ENCODE data around the gene TRANK1.
"Not testable (repeated sequence)": the region's sequence is repeated elsewhere in the genome, so short reads cannot be mapped to it uniquely, and the experiment has no call there.

Gene TRANK1

DNA sequence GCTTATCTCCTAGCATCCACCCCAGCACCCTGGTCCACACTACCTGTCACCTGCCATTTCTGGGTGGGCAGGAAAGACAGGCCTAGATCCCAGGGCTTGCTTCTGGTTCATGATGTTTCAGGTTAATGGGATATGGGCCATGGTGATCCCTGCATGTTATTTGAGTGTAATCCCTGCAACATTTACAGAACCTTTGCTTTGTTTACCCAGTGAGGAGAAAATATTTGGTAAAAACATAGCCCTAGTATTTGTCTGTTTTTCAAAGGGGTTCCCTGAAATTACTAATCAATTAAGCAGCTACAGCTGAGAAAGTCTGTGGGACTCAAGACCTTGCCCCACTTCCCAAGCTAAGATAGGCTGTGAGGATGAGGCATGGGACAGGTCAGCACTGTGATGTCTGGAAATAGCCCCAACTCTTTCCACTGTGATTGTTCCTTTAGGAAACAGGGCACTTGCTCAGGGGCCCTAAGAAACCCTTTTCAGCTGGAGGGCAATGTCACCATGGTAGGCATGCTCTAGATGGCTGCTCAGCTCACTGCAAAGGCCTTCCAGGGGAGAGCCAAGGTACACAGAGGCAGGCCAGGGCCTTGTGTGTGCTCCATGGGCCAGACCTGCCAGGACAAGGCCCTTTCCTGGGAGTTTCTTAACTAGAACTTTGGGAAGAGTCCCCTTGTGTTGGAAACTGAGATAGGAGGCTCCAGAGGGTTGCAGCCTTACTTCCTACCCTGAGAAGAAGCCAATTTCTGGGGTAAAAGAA, 11.1 kb downstream of the TRANK1 start:
- H3K4me3 ChIP-seq (replicated peaks in 1 of 2; ENCODE audit: low read depth in 2 of 2, low read length in 2 of 2): no peak overlapping the region
- TF ChIP-seq, protein P1, sequence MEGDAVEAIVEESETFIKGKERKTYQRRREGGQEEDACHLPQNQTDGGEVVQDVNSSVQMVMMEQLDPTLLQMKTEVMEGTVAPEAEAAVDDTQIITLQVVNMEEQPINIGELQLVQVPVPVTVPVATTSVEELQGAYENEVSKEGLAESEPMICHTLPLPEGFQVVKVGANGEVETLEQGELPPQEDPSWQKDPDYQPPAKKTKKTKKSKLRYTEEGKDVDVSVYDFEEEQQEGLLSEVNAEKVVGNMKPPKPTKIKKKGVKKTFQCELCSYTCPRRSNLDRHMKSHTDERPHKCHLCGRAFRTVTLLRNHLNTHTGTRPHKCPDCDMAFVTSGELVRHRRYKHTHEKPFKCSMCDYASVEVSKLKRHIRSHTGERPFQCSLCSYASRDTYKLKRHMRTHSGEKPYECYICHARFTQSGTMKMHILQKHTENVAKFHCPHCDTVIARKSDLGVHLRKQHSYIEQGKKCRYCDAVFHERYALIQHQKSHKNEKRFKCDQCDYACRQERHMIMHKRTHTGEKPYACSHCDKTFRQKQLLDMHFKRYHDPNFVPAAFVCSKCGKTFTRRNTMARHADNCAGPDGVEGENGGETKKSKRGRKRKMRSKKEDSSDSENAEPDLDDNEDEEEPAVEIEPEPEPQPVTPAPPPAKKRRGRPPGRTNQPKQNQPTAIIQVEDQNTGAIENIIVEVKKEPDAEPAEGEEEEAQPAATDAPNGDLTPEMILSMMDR (IDR thresholded peaks at IDR 0.05; ENCODE audit: low read depth, low read length): no peak
- DNase-seq (ENCODE audit: low read depth in 2 of 2): no peak

DNA sequence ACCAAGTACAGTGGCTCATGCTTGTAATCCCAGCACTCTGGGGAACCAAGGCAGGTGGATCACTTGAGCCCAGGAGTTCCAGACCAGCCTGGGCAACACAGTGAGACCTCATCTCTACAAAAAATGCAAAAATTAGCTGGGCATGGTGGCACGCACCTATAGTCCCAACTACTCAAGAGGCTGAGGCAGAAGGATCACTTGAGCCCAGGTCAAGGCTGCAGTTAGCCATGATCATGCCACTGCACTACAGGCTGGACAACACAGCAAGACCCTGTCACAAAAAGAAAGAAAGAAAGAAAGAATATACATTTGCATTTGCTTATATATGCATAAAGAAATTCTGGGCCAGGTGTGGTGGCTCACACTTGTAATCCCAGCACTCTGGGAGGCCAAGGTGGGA, 13.4 kb downstream of the TRANK1 start:
- H3K4me3 ChIP-seq (replicated peaks in 1 of 2; ENCODE audit: low read depth in 2 of 2, low read length in 2 of 2): not testable (repeated sequence)

DNA sequence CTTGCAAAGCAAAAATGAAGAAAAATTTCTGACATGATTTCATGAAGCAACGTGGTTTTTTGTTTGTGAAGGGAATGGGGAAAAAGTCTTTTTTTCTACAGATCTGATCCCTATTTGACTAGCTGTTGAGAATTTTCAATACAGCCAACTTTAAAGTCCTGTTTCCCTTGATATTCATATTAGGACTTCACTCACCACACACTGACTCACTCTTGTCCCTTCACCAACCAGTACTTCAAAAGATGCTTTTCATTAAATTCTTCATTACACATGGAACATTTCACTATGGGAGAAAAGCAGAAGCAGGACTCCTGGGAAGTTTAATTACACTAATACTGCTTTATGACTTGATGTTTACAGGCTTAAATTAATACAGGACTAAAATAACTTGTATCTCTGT, 16.6 kb downstream of the TRANK1 start:
- no peak overlapping the region for H3K4me3 ChIP-seq (replicated peaks in 1 of 2; ENCODE audit: low read depth in 2 of 2, low read length in 2 of 2)
- TF ChIP-seq, protein P1 (IDR thresholded peaks at IDR 0.05; ENCODE audit: low read depth, low read length): no peak
- DNase-seq (ENCODE audit: low read depth in 2 of 2): no peak

More for the DNA sequence above, 13.4 kb downstream of the TRANK1 start:
- not testable (repeated sequence) for DNase-seq (ENCODE audit: low read depth in 2 of 2)

DNA sequence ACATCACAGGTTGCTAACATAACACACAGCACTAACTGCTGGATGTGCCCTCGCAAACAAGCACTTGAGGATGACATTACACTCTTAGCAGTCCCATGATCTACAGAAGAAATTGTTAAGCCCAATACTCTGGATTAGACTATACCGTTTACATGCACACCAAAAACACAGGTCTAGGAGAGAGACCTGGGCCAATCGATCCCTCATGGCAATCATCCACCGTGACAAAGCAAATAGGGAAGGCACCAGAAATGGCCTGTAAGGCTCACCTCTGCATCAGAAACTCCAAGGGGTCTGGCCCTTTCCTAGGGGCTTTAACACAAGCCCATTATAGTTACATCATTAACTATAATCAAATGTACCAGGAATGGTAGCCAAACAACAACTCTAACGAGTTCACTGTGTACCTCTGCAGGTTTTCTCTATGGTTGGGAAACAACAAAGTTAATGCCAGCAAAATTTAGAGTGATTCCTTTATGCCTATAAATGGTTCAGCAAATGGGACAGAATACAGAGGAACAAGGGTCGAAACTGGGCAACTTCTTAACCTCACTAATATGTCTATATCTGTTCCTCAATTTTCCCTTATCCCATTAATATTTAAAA, 18.5 kb downstream of the TRANK1 start:
- TF ChIP-seq, protein P1 (IDR thresholded peaks at IDR 0.05; ENCODE audit: low read depth, low read length): no peak
- no peak for DNase-seq (ENCODE audit: low read depth in 2 of 2)
- H3K4me3 ChIP-seq (replicated peaks in 1 of 2; ENCODE audit: low read depth in 2 of 2, low read length in 2 of 2): no peak overlapping the region

DNA sequence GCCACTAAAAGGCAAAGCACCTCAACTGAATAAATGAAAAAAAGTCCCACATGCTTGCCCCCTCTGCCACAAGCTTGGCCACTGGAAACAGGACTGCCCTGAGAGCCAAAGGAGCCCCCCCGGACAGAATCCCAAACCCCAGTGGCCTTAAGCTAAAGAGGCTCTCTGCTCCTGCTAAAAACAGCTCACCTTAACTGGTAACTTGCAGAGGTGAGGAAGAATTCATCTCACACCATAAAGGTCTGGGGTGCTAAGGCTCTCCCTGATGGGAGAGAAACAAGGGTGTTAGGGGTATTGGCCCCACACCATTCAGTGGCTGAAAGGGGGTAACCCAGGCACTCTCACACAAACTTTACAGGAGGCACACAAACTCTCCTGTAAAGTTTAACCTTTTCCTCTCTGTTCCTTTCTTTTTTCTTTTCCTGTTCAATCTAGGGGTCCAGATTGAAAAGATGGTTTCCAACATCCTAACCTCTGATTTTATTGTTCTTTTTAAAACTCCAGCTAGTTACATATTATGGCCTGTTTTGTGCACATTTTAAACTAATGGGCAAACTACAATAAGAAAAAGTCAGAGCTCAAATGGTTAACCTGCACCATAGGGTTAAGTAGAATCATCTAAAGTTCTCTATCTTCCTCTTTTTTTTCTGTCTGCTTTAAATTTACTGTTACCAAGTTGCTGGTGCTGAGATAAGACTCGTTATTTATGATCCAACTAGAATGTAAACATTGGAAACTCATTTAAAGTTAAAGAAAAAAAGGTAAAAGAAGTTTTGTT, 19.9 kb downstream of the TRANK1 start:
- H3K4me3 ChIP-seq (replicated peaks in 1 of 2; ENCODE audit: low read depth in 2 of 2, low read length in 2 of 2): no peak overlapping the region
- DNase-seq (ENCODE audit: low read depth in 2 of 2): no peak

DNA sequence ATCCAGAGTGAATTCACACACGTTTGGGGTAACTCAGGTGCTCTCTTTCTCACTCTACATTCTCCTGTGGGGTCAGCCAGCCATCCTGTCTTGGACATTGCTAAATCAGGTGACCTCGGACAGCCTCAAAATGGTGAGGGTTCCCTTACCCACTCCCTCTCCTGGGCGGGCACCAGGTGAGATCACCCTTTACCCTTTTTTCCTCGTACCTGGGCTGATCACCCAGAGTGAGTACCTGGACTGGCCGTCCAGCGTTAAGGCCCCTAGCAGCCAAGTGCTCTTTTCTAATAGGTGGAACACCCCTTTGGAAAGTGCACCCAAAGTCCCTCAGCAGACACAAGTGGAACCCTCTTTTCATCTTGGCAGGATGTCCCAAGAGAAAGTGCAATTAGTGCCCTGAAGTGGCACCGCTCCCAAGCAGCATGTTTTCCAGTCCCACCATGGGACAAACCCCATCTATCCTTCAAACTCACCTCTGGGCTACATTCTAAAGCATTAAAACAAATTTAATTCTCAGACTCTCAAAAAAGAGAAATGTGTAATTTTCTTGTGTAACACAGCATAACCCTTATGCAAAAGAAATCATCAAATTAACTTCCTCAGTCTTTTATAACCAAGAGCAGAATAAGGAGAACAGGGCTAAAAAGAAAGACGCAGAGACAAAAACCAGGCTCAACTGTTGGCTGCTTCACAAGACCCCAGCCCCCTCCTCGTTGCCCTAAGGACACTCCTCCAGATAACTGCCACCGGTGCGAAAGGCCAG, 20.7 kb downstream of the TRANK1 start:
- DNase-seq (ENCODE audit: low read depth in 2 of 2): no peak
- TF ChIP-seq, protein P1 (IDR thresholded peaks at IDR 0.05; ENCODE audit: low read depth, low read length): no peak
- H3K4me3 ChIP-seq (replicated peaks in 1 of 2; ENCODE audit: low read depth in 2 of 2, low read length in 2 of 2): no peak overlapping the region

More for the DNA sequence above, 19.9 kb downstream of the TRANK1 start:
- TF ChIP-seq, protein P1 (IDR thresholded peaks at IDR 0.05; ENCODE audit: low read depth, low read length): no peak

Measured in cardiac fibroblast (primary cell).